Left cardiac atrium (tissue), 4 donors: ENCODE results near the gene CERS4. TPM values are rescaled to one million over a fixed set of nuclear protein-coding genes. Genes with fewer than 3 reads are reported as not detected.
"Not testable (repeated sequence)": the region's sequence is repeated elsewhere in the genome, so short reads cannot be mapped to it uniquely, and the experiment has no call there.

Experiments used
- ATAC-seq, 2 donors: fragments of 200-7000 bp; cut with Tn5 transposase; one replicate each; pipeline ENCODE4 v1.9.1; 2020; ENCODE audit warnings: mild to moderate bottlenecking in 2 of 2, moderate library complexity in 2 of 2
- DNase-seq: peaks from one replicate; pipeline ENCODE4 v3.0.0-alpha.2; 2020
- intact Hi-C, 2 donors: fragments of 100-400 bp; cut with DNase I; formaldehyde crosslinking; loops; one replicate each; pipeline versions ENCODE4 v1.14.1 to v1.15.1; 2022 to 2023
- long read RNA-seq: library from polyadenylated mRNA; unstranded; transcript quantifications from one replicate; pipeline ENCODE4 v2.0.0, GENCODE V29; 2021
- total RNA-seq, 2 donors: library from RNA; stranded (reverse); fragmentation: NEBNext Ultra II Directional; extraction: Animal tissue kit (Norgen Biotek cat#: 25700); gene quantifications; one replicate each; pipeline ENCODE4 v1.2.1, GENCODE V29; 2021
- donor health status: DM: no; HTN: yes; CAD: no.
- donor health status: DM: no; HTN: yes; CAD: no; lungs with severe emphysema.
- donor health status: DM: yes; HTN: yes; CAD: no.
- donor health status: Dilated cardiomyopathy.

The CERS4 gene
- 10 to 100 TPM; 13.8 to 17.3 TPM for total RNA-seq
- long read RNA-seq, transcript CERS4-201 (12 exons, 1,797 nt) = major isoform, 7 of 16 reads
- long read RNA-seq, partial matches to known transcripts = 0 of 16 reads
- long read RNA-seq, other reads (novel, unspliced or antisense) = 7 of 16 reads

- intact Hi-C loops = no loop called here
- peak; percentile 94 to 97 for ATAC-seq
- peak; percentile 78 for DNase-seq
Observed at GRCh38 chr19:8208922-8209461, at the start of gene CERS4. TSS of gene CERS4 (plus strand) at chr19:8209370. CDS start at chr19:8251077, 41,707 bp downstream.

- intact Hi-C loops = loop anchor here in 1 of 2 donors (5.0 kb wide), 1 partner anchor 91 kb away; no protein-coding TSS in a partner anchor
- no peak for DNase-seq
Observed at GRCh38 chr19:8161135-8161646, 48.0 kb upstream of the CERS4 start.

GRCh38 chr19:8163759-8164158 lies 45.4 kb upstream of the CERS4 start:
- DNase-seq (no peak), ATAC-seq (no peak)
- intact Hi-C loops = loop anchor here in 1 of 2 donors (5.0 kb wide), 1 partner anchor 89 kb away; no protein-coding TSS in a partner anchor

More at GRCh38 chr19:8161135-8161646, 48.0 kb upstream of the CERS4 start:
- peak in 1 of 2 donors; percentile 27 for ATAC-seq

GRCh38 chr19:8167985-8168384 lies 41.2 kb upstream of the CERS4 start:
- DNase-seq = no peak
- intact Hi-C loops = no loop called here
- ATAC-seq = no peak

GRCh38 chr19:8168537-8168936 lies 40.6 kb upstream of the CERS4 start:
- intact Hi-C loops = no loop called here
- DNase-seq (no peak), ATAC-seq (no peak)

GRCh38 chr19:8174706-8175105 lies 34.5 kb upstream of the CERS4 start:
- ATAC-seq = no peak
- intact Hi-C loops = no loop called here
- no peak for DNase-seq

- intact Hi-C loops = no loop called here
- ATAC-seq = no peak
- no peak for DNase-seq
Observed at GRCh38 chr19:8180018-8180417, 29.2 kb upstream of the CERS4 start.

GRCh38 chr19:8184274-8184673 lies 24.9 kb upstream of the CERS4 start:
- no peak for ATAC-seq
- intact Hi-C loops = no loop called here
- DNase-seq = no peak

GRCh38 chr19:8185343-8186068 lies 23.7 kb upstream of the CERS4 start:
- no peak for DNase-seq
- intact Hi-C loops = no loop called here
- no peak for ATAC-seq

GRCh38 chr19:8192221-8192820 lies 16.8 kb upstream of the CERS4 start:
- ATAC-seq = no peak
- intact Hi-C loops = no loop called here
- DNase-seq = no peak

- DNase-seq = no peak
- ATAC-seq = peak; percentile 52 to 62
- intact Hi-C loops = no loop called here
Observed at GRCh38 chr19:8194528-8195267, 14.5 kb upstream of the CERS4 start.

- ATAC-seq (no peak), DNase-seq (no peak)
- intact Hi-C loops = no loop called here
Observed at GRCh38 chr19:8196271-8196927, 12.8 kb upstream of the CERS4 start.

- ATAC-seq, DNase-seq, intact Hi-C loops: not testable (repeated sequence)
Observed at GRCh38 chr19:8203288-8204120, 5.7 kb upstream of the CERS4 start.

GRCh38 chr19:8204961-8205360 lies 4.2 kb upstream of the CERS4 start:
- intact Hi-C loops = no loop called here
- ATAC-seq (no peak), DNase-seq (no peak)

GRCh38 chr19:8206147-8207087 lies 2.8 kb upstream of the CERS4 start:
- DNase-seq (no peak), ATAC-seq (no peak)
- intact Hi-C loops = no loop called here

GRCh38 chr19:8207326-8207725 lies 1.8 kb upstream of the CERS4 start:
- DNase-seq, intact Hi-C loops, ATAC-seq: not testable (repeated sequence)
